MM.1S (cell line): ENCODE measurements around the gene PLA2G6.

Experiments used
- DNase-seq: peaks from one replicate; pipeline ENCODE4 v3.0.0-alpha.2; 2015
- H2AFZ ChIP-seq: fragments of 300-600 bp; sonication (generic); 2 replicates; pipeline ENCODE4 v1.6.0; 2016; ENCODE audit warnings: antibody characterized with exemption, low read length
- H3F3A ChIP-seq: fragments of 300-600 bp; sonication (generic); 2 replicates; pipeline ENCODE4 v1.6.1; 2016; ENCODE audit warnings: mild to moderate bottlenecking, antibody characterized with exemption, low read length, moderate library complexity, mixed read lengths; ENCODE audit not compliant: insufficient read depth
- H3K27ac ChIP-seq: fragments of 300-600 bp; sonication (generic); 2 replicates; pipeline ENCODE4 v1.5.1; 2016; ENCODE audit warnings: mild to moderate bottlenecking, low read length
- H3K27me3 ChIP-seq: fragments of 300-600 bp; sonication (generic); replicated peaks from 2 replicates; pipeline ENCODE4 v1.6.0; 2016; ENCODE audit warnings: low read length; ENCODE audit not compliant: insufficient read depth
- H3K36me3 ChIP-seq: fragments of 300-600 bp; sonication (generic); replicated peaks from 2 replicates; pipeline ENCODE4 v1.6.1; 2016; ENCODE audit warnings: mild to moderate bottlenecking, low read length, mixed read lengths; ENCODE audit not compliant: insufficient read depth
- H3K4me1 ChIP-seq: fragments of 300-600 bp; sonication (generic); 2 replicates; pipeline ENCODE4 v1.6.1; 2016; ENCODE audit warnings: low read length, mixed read lengths
- H3K4me2 ChIP-seq: fragments of 300-600 bp; sonication (generic); 2 replicates; pipeline ENCODE4 v1.6.0; 2016; ENCODE audit warnings: low read depth, low read length
- H3K4me3 ChIP-seq: fragments of 300-600 bp; sonication (generic); 2 replicates; pipeline ENCODE4 v1.5.1; 2016; ENCODE audit warnings: low read length, mixed read lengths
- H3K79me2 ChIP-seq: fragments of 300-600 bp; sonication (generic); 2 replicates; pipeline ENCODE4 v1.6.1; 2016; ENCODE audit warnings: mixed run types, low read length, mixed read lengths
- H3K9ac ChIP-seq: fragments of 300-600 bp; sonication (generic); 2 replicates; pipeline ENCODE4 v1.6.1; 2016; ENCODE audit warnings: low read length, mixed read lengths
- H3K9me2 ChIP-seq: fragments of 300-600 bp; sonication (generic); replicated peaks from 2 replicates; pipeline ENCODE4 v1.6.1; 2016; ENCODE audit warnings: mild to moderate bottlenecking, low read length, mixed read lengths; ENCODE audit not compliant: insufficient read depth
- H3K9me3 ChIP-seq: fragments of 300-600 bp; sonication (generic); replicated peaks from 2 replicates; pipeline ENCODE4 v1.6.1; 2016; ENCODE audit warnings: mild to moderate bottlenecking, low read length, mixed read lengths; ENCODE audit not compliant: insufficient read depth
- H4K20me1 ChIP-seq: fragments of 300-600 bp; sonication (generic); 2 replicates; pipeline ENCODE4 v1.6.1; 2016; ENCODE audit warnings: mild to moderate bottlenecking, low read length, moderate library complexity, mixed read lengths; ENCODE audit not compliant: insufficient read depth
- EZH2 ChIP-seq: fragments of 300-600 bp; sonication (generic); optimal IDR thresholded peaks from 2 replicates; pipeline ENCODE3; 2017; ENCODE audit warnings: low read depth, mild to moderate bottlenecking, antibody characterized with exemption, low read length, mixed read lengths
- EZH2phosphoT487 ChIP-seq: fragments of 300-600 bp; sonication (generic); IDR thresholded peaks from 2 replicates; pipeline ENCODE4 v1.6.1; 2018; ENCODE audit warnings: antibody characterized with exemption, low read length
- TF ChIP-seq, protein P1 (sequence below): fragments of 300-600 bp; sonication (generic); IDR thresholded peaks from 2 replicates; pipeline ENCODE4 v1.5.1; 2016; ENCODE audit warnings: antibody characterized with exemption, low read length, mixed read lengths

The PLA2G6 gene

DNA sequence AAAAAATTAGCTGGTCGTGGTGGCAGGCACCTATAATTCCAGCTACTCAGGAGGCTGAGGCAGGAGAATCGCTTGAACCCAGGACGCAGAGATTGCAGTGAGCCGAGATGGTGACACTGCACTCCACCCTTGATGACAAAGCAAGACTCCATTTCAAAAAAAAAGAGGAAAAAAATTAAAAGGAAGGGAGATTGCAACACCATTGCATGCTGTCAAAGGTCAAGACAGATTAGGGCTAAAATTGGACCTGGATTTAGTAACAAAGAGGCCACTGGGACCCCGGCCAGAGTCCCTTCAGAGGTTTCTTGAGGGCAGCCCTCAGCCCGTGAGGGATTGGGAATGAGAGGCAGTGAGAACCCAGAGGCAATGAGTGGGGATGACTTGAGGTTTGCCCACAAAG is 11.9 kb upstream of the PLA2G6 start:
- H3K9ac ChIP-seq = no peak overlapping the region
- H4K20me1 ChIP-seq = no peaks in the 10 kb centered on the region
- no peaks in the 10 kb centered on the region for H3K27me3 ChIP-seq
- no peak overlapping the region for H2AFZ ChIP-seq
- H3K27ac ChIP-seq = no peak overlapping the region
- H3K4me3 ChIP-seq = no peak overlapping the region
- H3K36me3 ChIP-seq = no peaks in the 10 kb centered on the region
- no peaks in the 10 kb centered on the region for H3K79me2 ChIP-seq
- no peak overlapping the region for H3K4me2 ChIP-seq
- peaks cover 4% of the 10 kb centered on the region; the same call in 1 of the 2 replicates for H3F3A ChIP-seq
- H3K9me3 ChIP-seq = no peaks in the 10 kb centered on the region
- H3K9me2 ChIP-seq = no peaks in the 10 kb centered on the region
- peaks cover 13% of the 10 kb centered on the region for H3K4me1 ChIP-seq
- DNase-seq = no peak
- TF ChIP-seq EZH2 (no peak), EZH2phosphoT487 (no peak)
- TF ChIP-seq, protein P1, sequence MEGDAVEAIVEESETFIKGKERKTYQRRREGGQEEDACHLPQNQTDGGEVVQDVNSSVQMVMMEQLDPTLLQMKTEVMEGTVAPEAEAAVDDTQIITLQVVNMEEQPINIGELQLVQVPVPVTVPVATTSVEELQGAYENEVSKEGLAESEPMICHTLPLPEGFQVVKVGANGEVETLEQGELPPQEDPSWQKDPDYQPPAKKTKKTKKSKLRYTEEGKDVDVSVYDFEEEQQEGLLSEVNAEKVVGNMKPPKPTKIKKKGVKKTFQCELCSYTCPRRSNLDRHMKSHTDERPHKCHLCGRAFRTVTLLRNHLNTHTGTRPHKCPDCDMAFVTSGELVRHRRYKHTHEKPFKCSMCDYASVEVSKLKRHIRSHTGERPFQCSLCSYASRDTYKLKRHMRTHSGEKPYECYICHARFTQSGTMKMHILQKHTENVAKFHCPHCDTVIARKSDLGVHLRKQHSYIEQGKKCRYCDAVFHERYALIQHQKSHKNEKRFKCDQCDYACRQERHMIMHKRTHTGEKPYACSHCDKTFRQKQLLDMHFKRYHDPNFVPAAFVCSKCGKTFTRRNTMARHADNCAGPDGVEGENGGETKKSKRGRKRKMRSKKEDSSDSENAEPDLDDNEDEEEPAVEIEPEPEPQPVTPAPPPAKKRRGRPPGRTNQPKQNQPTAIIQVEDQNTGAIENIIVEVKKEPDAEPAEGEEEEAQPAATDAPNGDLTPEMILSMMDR = no peak

DNA sequence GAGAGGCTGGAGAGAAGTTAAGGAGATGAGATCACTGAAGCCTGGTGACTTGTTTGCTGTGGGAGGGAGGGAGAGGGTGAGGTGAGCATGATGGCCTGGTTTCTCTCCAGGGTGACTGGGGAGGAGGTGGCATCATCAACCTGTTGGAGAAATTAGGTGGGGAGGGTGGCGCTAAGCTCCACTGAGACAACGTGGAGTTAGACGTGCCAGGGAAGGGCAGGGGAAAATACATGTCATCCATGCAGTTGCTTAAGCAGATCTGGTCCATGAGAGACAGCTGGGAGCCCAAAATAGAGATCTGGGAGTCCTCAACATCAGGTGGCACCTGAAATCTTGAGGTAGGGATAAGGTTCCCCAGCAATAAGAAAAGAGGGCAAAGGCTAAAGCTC is 10.8 kb upstream of the PLA2G6 start:
- H3K9me3 ChIP-seq = no peaks in the 10 kb centered on the region
- H3K9me2 ChIP-seq = no peaks in the 10 kb centered on the region
- H3K4me3 ChIP-seq = no peak overlapping the region
- no peak overlapping the region for H2AFZ ChIP-seq
- TF ChIP-seq EZH2phosphoT487 (no peak), EZH2 (no peak)
- TF ChIP-seq, protein P1 = no peak
- H3K4me2 ChIP-seq = no peak overlapping the region
- peaks cover 11% of the 10 kb centered on the region for H3K4me1 ChIP-seq
- no peak for DNase-seq
- H4K20me1 ChIP-seq = no peaks in the 10 kb centered on the region
- H3K9ac ChIP-seq = no peak overlapping the region
- H3K27me3 ChIP-seq = no peaks in the 10 kb centered on the region
- no peaks in the 10 kb centered on the region for H3K36me3 ChIP-seq
- no peaks in the 10 kb centered on the region for H3K79me2 ChIP-seq
- H3F3A ChIP-seq = peaks cover 4% of the 10 kb centered on the region; the same call in 1 of the 2 replicates
- H3K27ac ChIP-seq = no peak overlapping the region

DNA sequence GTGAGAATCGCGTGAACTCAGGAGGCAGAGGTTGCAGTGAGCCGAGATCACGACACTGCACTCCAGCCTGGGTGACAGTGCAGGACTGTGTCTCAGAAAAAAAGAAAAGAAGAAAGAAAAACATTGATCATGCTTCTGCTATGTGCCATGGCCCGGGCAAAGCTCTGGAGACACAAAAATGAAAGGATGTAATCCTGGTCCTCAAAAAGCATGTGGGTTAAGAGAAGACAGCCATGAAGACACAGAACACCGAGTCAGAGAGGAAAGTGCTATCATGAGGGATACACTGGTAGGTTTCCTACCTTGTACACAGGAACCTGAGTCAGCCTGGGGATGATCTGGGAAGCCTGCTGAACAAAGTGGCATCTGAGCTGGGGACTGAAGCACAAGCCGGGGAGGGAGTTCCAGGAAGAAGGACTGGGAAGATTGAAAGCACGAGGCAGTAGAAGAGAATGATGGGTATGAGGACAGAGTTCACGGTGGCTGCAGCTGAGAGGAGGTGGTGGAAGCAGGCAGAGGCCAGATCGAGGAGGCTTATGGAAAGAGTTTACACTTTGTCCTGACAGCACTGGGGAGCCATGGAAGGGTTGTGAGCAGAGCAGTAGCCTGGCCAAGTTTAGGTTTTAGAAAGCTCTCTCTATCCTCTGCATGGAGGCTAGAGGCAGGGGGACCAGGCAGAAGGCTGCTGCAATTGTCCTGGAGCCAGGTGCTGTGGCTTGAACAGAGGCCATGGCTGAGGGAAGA is 10.3 kb upstream of the PLA2G6 start:
- no peaks in the 10 kb centered on the region for H4K20me1 ChIP-seq
- DNase-seq = no peak
- no peak overlapping the region for H3K4me3 ChIP-seq
- H3K36me3 ChIP-seq = no peaks in the 10 kb centered on the region
- TF ChIP-seq, protein P1 = no peak
- TF ChIP-seq EZH2phosphoT487 (no peak), EZH2 (no peak)
- H3K4me2 ChIP-seq = no peak overlapping the region
- H3K9ac ChIP-seq = no peak overlapping the region
- no peaks in the 10 kb centered on the region for H3K79me2 ChIP-seq
- no peaks in the 10 kb centered on the region for H3K9me2 ChIP-seq
- no peaks in the 10 kb centered on the region for H3K9me3 ChIP-seq
- H3K27me3 ChIP-seq = no peaks in the 10 kb centered on the region
- H3K4me1 ChIP-seq = peaks cover 11% of the 10 kb centered on the region
- peaks cover 4% of the 10 kb centered on the region; the same call in 1 of the 2 replicates for H3F3A ChIP-seq
- H2AFZ ChIP-seq = no peak overlapping the region
- no peak overlapping the region for H3K27ac ChIP-seq
